Measurements from ENCODE around the gene TP53BP1.

Gene TP53BP1

DNA sequence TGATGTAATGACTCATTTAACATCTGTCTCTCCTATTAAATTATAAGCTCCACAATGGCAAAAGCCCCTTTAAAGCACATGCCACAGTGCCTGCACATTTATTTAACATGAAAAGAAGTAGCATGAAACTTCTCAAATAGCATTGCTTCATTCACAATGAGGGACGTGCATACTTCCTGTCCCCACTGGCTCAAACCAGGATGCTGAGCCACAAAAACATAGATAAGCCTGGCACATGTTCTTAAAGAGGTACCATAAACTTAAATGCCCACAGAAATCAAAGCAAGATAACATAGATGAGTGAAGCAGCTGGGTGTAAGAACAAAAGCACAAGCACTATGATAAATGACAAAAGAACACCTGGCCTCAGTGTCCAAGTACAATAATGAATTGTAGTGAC lies 3.8 kb downstream of the TP53BP1 start:
- Mint-ChIP-seq H3K4me1 (ENCODE audit: low read depth) (peaks cover 14% of the 10 kb centered on the region), H3K4me3 (no peak overlapping the region), H3K27ac (no peak overlapping the region), H3K9me3 (no peaks in the 10 kb centered on the region), H3K36me3 (ENCODE audit: low read depth) (peaks cover 28% of the 10 kb centered on the region), H3K27me3 (no peaks in the 10 kb centered on the region)
- intact Hi-C loops (cut with micrococcal nuclease): loop anchor here (5.0 kb wide), 1 partner anchor 33 kb away; no protein-coding TSS in a partner anchor

DNA sequence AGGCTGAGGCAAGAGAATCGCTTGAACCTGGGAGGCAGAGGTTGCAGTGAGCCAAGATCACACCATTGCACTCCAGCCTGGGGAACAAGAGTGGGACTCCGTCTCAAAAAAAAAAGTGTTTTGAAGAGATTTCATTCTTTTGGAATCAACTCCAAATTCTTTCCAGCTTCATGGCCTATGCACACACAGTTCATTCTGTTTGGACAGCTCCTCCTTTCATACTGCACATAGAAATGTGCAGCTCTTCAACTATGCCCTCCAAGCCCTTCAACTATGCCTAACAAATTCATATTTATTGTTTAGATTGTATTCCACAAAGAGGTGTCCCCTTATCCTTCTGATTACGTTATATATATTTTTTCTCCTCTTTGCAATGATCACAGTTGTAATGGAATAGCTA lies 4.2 kb downstream of the TP53BP1 start:
- intact Hi-C loops (cut with micrococcal nuclease): loop anchor here (5.0 kb wide), 1 partner anchor 34 kb away; no protein-coding TSS in a partner anchor
- peaks cover 28% of the 10 kb centered on the region for H3K36me3 Mint-ChIP-seq (ENCODE audit: low read depth)
- no peak overlapping the region for H3K27ac Mint-ChIP-seq

DNA sequence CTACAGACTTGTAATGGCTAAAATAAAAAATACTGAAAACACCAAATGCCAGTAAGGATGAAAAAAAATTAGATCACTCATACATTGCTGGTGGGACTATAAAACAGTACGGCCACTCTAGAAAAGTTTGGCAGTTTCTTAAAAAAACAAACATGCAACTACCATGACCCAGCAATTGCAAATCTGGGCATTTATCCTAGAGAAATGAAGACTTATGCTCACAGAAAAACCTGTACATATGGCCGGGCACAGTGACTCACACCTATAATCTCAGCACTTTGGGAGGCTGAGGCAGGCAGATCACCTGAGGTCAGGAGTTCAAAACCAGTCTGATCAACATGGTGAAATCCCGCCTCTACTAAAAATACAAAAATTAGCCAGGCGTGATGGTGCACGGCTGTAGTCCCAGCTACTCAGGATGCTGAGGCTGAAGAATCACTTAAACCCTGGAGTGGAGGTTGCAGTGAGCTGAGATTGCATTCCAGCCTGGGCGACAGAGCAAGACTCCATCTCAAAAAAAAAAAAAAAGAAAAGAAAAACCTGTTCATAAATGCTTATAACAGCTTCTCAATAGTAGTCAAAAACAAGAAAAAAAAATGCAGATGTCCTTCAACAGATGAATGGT lies 5.6 kb downstream of the TP53BP1 start:
- no peaks in the 10 kb centered on the region for H3K9me3 Mint-ChIP-seq
- no peaks in the 10 kb centered on the region for H3K27me3 Mint-ChIP-seq
- H3K4me1 Mint-ChIP-seq (ENCODE audit: low read depth): peaks cover 20% of the 10 kb centered on the region
- H3K36me3 Mint-ChIP-seq (ENCODE audit: low read depth): peaks cover 25% of the 10 kb centered on the region
- intact Hi-C loops (cut with micrococcal nuclease): loop anchor here (5.0 kb wide), 1 partner anchor 35 kb away; no protein-coding TSS in a partner anchor
- H3K27ac Mint-ChIP-seq: no peak overlapping the region
- no peak overlapping the region for H3K4me3 Mint-ChIP-seq

More for the DNA sequence above, 4.2 kb downstream of the TP53BP1 start:
- Mint-ChIP-seq H3K4me1 (ENCODE audit: low read depth) (peaks cover 18% of the 10 kb centered on the region), H3K27me3 (no peaks in the 10 kb centered on the region), H3K4me3 (no peak overlapping the region), H3K9me3 (no peaks in the 10 kb centered on the region)

DNA sequence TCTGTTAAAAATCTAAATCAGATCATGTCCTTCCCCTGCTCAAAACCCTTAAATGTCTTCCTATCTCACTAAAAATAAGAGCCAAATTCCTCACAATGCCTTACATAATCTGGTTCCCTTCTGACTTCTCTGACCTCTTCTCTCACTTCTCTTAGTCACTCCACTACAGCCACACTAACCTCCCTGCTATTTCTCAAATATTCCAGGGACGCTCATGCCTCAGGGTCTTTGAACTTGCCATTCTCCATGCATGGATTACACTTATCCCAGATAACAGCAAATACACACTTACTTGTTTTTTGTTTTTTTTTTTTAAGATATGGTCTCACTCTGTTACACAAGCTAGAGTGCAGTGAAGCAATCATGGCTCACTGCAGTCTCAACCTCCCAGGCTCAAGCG lies 8.5 kb downstream of the TP53BP1 start:
- no peaks in the 10 kb centered on the region for H3K9me3 Mint-ChIP-seq
- peaks cover 26% of the 10 kb centered on the region for H3K36me3 Mint-ChIP-seq (ENCODE audit: low read depth)
- H3K27ac Mint-ChIP-seq: no peak overlapping the region
- H3K27me3 Mint-ChIP-seq: no peaks in the 10 kb centered on the region
- H3K4me3 Mint-ChIP-seq: no peak overlapping the region
- H3K4me1 Mint-ChIP-seq (ENCODE audit: low read depth): peaks cover 10% of the 10 kb centered on the region
- intact Hi-C loops (cut with micrococcal nuclease): no loop called here

DNA sequence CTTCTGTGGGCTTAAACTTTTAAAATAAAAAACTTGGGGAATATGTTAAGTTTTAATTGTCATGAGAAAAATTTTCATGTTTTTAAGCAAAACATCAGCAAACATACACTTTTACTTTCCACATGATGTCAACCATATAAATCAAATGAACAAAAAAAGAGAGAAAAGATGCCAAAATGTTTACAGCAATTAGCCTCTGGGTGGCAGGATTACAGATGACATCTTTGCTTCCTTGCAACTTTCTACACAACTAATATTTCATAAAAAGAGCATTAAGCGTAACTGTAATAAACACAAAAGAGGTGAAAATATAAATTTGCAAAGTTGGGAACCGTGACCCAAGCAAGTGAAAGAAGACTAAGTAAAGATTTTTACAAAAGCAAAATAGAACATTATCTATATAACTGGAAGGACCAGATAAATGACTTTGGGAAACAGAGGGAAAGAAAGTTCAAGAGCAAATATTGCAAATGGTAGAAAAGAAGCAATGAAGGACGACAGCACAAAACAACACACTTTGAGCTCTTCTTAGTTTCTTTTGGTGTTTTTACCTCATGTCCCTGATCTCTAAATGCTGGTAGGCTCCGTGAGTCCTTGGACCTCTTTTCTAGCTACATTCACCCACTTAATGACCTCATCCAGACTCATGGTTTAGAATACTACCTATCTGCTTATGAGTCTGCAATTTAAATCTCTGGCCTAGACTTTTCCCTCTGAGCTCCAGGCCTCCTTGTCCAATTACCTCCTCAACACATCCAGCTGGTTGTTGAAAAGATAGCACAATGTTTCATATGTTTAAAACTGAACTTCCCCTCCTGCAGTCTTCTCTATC lies 9.4 kb downstream of the TP53BP1 start:
- Mint-ChIP-seq H3K4me1 (ENCODE audit: low read depth) (peaks cover 10% of the 10 kb centered on the region), H3K9me3 (no peaks in the 10 kb centered on the region), H3K36me3 (ENCODE audit: low read depth) (peaks cover 34% of the 10 kb centered on the region), H3K4me3 (no peak overlapping the region), H3K27me3 (no peaks in the 10 kb centered on the region), H3K27ac (no peak overlapping the region)
- intact Hi-C loops (cut with micrococcal nuclease): no loop called here

DNA sequence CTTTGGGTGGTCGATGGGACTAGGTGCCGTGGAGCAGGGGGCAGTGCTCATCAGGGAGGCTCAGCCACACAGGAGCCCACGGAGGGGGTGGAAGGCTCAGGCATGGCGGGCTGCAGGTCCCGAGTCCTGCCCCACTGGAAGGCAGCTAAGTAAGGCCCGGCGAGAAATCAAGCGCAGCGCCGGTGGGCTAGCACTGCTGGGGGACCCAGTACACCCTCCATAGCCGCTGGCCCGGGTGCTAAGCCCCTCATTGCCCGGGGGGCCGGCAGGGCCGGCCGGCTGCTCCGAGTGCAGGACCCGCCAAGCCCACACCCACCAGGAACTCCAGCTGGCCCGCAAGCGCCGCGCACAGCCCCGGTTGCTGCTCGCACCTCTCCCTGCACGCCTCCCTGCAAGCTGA lies 19.1 kb downstream of the TP53BP1 start:
- H3K4me3 Mint-ChIP-seq: no peak overlapping the region
- no peak overlapping the region for H3K27ac Mint-ChIP-seq
- no peaks in the 10 kb centered on the region for H3K9me3 Mint-ChIP-seq
- intact Hi-C loops (cut with micrococcal nuclease): no loop called here
- H3K4me1 Mint-ChIP-seq (ENCODE audit: low read depth): no peaks in the 10 kb centered on the region
- H3K36me3 Mint-ChIP-seq (ENCODE audit: low read depth): peaks cover 77% of the 10 kb centered on the region
- no peaks in the 10 kb centered on the region for H3K27me3 Mint-ChIP-seq

DNA sequence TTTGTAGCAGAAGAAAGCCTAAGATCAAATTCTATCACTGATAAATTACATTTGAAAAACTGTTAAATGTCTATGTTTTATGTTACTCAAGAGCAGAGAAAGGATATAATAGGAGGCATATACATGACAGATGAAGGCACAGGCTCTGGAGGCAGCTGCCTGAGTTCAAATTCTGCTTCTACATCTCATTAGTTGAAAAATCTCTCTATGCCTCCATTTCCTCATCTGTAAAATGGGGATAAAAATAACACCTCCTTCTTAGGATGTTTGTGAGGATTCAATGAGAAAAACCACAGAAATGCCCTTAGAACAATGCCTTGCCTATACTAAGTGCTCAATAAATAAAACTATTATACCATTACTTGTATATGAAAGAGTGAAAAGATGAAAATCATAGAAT lies 21.0 kb downstream of the TP53BP1 start:
- intact Hi-C loops (cut with micrococcal nuclease): no loop called here
- no peak overlapping the region for H3K4me3 Mint-ChIP-seq
- no peak overlapping the region for H3K27ac Mint-ChIP-seq
- H3K36me3 Mint-ChIP-seq (ENCODE audit: low read depth): peaks cover 76% of the 10 kb centered on the region
- no peaks in the 10 kb centered on the region for H3K9me3 Mint-ChIP-seq
- no peaks in the 10 kb centered on the region for H3K27me3 Mint-ChIP-seq
- no peaks in the 10 kb centered on the region for H3K4me1 Mint-ChIP-seq (ENCODE audit: low read depth)

DNA sequence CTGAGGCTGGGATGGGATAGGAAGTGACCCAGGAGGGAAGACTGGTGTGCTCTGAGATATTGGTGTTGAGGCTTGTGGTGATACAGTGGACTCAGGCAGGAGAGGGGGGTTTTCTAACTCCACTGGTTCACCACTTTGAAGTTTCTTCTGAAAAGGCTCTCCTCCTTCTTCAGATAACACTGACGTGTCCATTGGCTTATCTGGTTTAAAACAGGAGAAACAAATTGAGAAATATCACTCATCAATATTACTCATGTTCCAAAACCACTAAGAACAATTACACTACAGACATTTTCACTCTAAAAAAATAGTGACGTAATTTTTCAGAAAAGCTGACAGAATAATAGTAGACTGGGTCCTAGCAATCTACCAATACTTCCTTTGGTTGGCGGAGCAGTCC lies 23.1 kb downstream of the TP53BP1 start:
- intact Hi-C loops (cut with micrococcal nuclease): no loop called here
- Mint-ChIP-seq H3K27me3 (no peaks in the 10 kb centered on the region), H3K36me3 (ENCODE audit: low read depth) (peaks cover 75% of the 10 kb centered on the region), H3K27ac (no peak overlapping the region), H3K4me1 (ENCODE audit: low read depth) (peaks cover 13% of the 10 kb centered on the region), H3K9me3 (no peaks in the 10 kb centered on the region), H3K4me3 (no peak overlapping the region)

DNA sequence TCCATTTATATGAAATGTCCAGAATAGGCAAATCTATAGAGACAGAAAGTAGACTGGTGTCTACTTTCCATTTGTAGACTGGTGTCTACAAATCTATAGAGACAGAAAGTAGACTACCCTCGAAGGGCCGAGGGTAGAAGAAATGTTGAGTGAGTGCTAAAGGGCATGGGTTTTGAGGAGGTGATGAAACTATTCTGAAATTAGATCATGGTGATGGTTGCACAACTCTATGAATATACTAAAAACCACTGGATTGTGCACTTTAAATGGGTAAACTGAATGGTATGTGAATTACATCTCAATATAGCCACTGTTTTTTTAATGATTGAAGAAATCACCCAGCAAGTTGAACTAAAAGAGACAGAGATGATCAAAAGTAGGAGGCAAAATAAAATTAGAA lies 27.9 kb downstream of the TP53BP1 start:
- no peak overlapping the region for H3K27ac Mint-ChIP-seq
- peaks cover 14% of the 10 kb centered on the region for H3K4me1 Mint-ChIP-seq (ENCODE audit: low read depth)
- H3K9me3 Mint-ChIP-seq: no peaks in the 10 kb centered on the region
- H3K4me3 Mint-ChIP-seq: no peak overlapping the region
- H3K27me3 Mint-ChIP-seq: no peaks in the 10 kb centered on the region
- H3K36me3 Mint-ChIP-seq (ENCODE audit: low read depth): peaks cover 63% of the 10 kb centered on the region
- intact Hi-C loops (cut with micrococcal nuclease): no loop called here

DNA sequence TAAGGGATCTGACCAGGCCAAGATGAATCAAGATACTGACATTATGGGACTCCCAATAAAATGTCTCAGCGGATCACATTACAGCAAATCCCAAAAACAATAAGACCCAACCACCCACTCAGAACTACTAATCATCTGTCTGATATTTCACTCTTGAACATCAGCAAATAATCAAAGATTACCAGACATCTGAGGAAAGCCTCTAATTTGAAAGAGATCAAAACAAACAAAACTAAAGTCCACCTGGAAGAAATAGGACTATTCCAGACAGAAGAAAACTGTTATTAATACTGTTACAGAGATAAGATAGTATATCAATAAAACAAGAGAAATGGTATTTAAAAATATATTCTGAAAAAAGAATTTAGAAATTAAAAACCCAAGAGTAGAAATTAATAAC lies 29.0 kb downstream of the TP53BP1 start:
- Mint-ChIP-seq H3K36me3 (ENCODE audit: low read depth) (peaks cover 55% of the 10 kb centered on the region), H3K27ac (no peak overlapping the region), H3K4me1 (ENCODE audit: low read depth) (peaks cover 14% of the 10 kb centered on the region), H3K4me3 (no peak overlapping the region), H3K27me3 (no peaks in the 10 kb centered on the region), H3K9me3 (no peaks in the 10 kb centered on the region)
- intact Hi-C loops (cut with micrococcal nuclease): no loop called here

DNA sequence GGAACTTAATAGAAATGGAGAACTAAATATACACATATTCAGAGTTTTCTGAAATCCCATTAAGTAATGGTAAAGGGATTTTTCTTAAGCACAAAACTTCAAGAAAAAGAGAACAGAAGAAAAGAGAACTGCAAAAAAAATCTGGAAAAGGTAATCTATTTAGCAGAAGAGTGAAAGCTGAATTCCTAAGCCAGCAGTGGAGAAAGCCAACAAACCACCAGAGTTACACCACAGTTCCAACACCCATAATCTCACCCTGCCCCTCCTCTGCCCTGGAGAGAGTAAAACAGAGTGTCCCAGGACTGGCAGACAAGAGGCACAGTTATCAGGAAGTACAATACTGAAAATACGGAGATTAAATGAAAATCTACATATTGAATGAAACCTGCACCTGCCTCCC lies 29.4 kb downstream of the TP53BP1 start:
- intact Hi-C loops (cut with micrococcal nuclease): no loop called here
- H3K36me3 Mint-ChIP-seq (ENCODE audit: low read depth): peaks cover 52% of the 10 kb centered on the region

DNA sequence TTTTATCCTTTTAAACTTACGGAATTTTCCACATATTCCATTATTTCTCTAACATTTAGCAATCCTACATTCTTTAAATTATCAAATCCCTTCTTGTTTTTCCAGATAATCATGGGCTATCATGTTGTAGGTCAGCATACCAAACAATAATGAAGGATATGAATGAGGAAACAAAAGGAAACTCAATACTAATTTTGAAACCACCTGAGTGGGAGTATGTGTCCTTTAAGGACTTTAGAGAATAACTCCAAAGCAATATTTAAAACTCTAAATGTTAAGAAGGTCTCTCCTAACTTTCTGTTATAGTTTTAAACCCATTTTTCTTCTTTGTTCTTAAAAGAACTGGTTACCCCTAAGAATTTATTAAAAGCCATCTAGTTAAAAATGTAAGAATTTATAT lies 43.0 kb downstream of the TP53BP1 start:
- Mint-ChIP-seq H3K4me1 (ENCODE audit: low read depth) (peaks cover 10% of the 10 kb centered on the region), H3K4me3 (no peak overlapping the region), H3K27me3 (no peaks in the 10 kb centered on the region), H3K27ac (no peak overlapping the region), H3K36me3 (ENCODE audit: low read depth) (peaks cover 28% of the 10 kb centered on the region), H3K9me3 (no peaks in the 10 kb centered on the region)
- intact Hi-C loops (cut with micrococcal nuclease): loop anchor here (10.0 kb wide), 1 partner anchor 615 kb away; no protein-coding TSS in a partner anchor

More for the DNA sequence above, 29.4 kb downstream of the TP53BP1 start:
- H3K4me1 Mint-ChIP-seq (ENCODE audit: low read depth): peaks cover 14% of the 10 kb centered on the region
- H3K27me3 Mint-ChIP-seq: no peaks in the 10 kb centered on the region
- H3K27ac Mint-ChIP-seq: no peak overlapping the region
- H3K4me3 Mint-ChIP-seq: no peak overlapping the region
- no peaks in the 10 kb centered on the region for H3K9me3 Mint-ChIP-seq

DNA sequence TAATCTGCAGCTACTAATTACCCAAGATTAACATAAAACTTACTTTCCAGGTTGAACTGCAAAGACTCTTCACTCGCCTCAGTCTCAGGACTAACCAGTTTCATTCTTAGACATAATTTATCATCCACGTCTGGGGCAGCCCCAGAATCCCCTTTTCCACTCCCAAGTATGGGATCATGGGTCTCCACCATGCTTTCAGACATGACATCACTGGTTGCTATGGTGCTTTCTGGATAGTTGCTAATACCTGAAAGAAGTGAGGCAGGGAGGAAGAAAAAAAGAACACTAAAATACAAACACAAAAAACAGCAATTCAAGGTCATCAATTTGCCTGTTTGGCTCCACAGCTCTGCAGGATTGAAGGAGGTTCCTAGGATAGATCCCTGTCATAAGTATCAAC lies 46.6 kb downstream of the TP53BP1 start:
- intact Hi-C loops (cut with micrococcal nuclease): loop anchor here (10.0 kb wide), 1 partner anchor 618 kb away; no protein-coding TSS in a partner anchor
- Mint-ChIP-seq H3K4me3 (no peak overlapping the region), H3K4me1 (ENCODE audit: low read depth) (peaks cover 13% of the 10 kb centered on the region), H3K9me3 (no peaks in the 10 kb centered on the region), H3K27me3 (no peaks in the 10 kb centered on the region), H3K36me3 (ENCODE audit: low read depth) (peaks cover 26% of the 10 kb centered on the region), H3K27ac (no peak overlapping the region)

DNA sequence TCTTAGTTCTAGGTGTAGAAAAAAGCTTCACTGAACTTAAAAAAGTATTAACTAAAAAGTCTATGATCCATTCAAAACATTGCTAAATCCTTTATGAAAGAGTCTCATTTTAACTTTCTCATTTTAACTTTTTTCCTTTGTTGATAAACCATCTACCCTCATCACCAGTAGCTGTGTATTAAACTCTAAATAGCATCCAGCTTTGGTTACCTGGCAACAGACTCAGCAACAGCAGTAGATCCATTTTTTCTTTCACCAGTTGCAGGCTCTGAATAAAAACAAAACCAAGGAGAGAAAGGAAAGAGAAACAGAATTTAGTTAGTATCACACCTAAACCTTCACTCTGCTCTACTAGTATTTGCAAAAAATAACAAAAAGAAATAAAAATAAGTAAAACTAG lies 51.6 kb downstream of the TP53BP1 start:
- Mint-ChIP-seq H3K9me3 (no peaks in the 10 kb centered on the region), H3K27me3 (no peaks in the 10 kb centered on the region), H3K4me1 (ENCODE audit: low read depth) (peaks cover 6% of the 10 kb centered on the region), H3K4me3 (no peak overlapping the region), H3K36me3 (ENCODE audit: low read depth) (peaks cover 35% of the 10 kb centered on the region), H3K27ac (no peak overlapping the region)
- intact Hi-C loops (cut with micrococcal nuclease): loop anchor here (10.0 kb wide), 1 partner anchor 623 kb away; no protein-coding TSS in a partner anchor

Measured in dendritic cell treated with granulocyte-macrophage colony-stimulating factor and Interleukin-4, amounts not matched to agents 40 ng/mL and 50 ng/mL, for 4 days (primary cell).